Loucy (cell line): ENCODE results near the gene TMTC2.

ENCODE experiments used
- H2AFZ ChIP-seq: fragments of 200-600 bp; sonication (generic); 2 replicates; pipeline ENCODE4 v1.6.0; 2016; ENCODE audit warnings: antibody characterized with exemption, mild to moderate bottlenecking, low read length, moderate library complexity
- H3F3A ChIP-seq: fragments of 200-600 bp; 2 replicates; pipeline ENCODE4 v1.6.0; 2016; ENCODE audit warnings: antibody characterized with exemption, low read depth, mild to moderate bottlenecking
- H3K27me3 ChIP-seq: fragments of 200-600 bp; sonication (generic); 2 replicates; pipeline ENCODE4 v1.6.1; 2014; ENCODE audit warnings: low read length, mild to moderate bottlenecking; ENCODE audit not compliant: insufficient read depth, poor library complexity, severe bottlenecking
- H3K36me3 ChIP-seq: fragments of 200-600 bp; sonication (generic); 2 replicates; pipeline ENCODE4 v1.6.1; 2016; ENCODE audit warnings: low read length; ENCODE audit not compliant: insufficient read depth
- H3K4me1 ChIP-seq: fragments of 200-600 bp; sonication (generic); 2 replicates; pipeline ENCODE4 v1.5.1; 2014; ENCODE audit warnings: low read length, mild to moderate bottlenecking; ENCODE audit not compliant: insufficient read depth, poor library complexity, severe bottlenecking
- H3K4me2 ChIP-seq: fragments of 200-600 bp; sonication (generic); 2 replicates; pipeline ENCODE4 v1.6.0; 2014; ENCODE audit warnings: antibody characterized with exemption, low read length, low read depth, mild to moderate bottlenecking; ENCODE audit not compliant: poor library complexity, severe bottlenecking
- H3K4me3 ChIP-seq: fragments of 200-600 bp; sonication (generic); 2 replicates; pipeline ENCODE4 v1.5.1; 2014; ENCODE audit warnings: low read length, mild to moderate bottlenecking, mixed read lengths; ENCODE audit not compliant: poor library complexity, severe bottlenecking
- H3K79me2 ChIP-seq: fragments of 200-600 bp; sonication (generic); 2 replicates; pipeline ENCODE4 v1.6.1; 2014; ENCODE audit warnings: low read length; ENCODE audit not compliant: insufficient read depth
- H3K9ac ChIP-seq: fragments of 200-600 bp; sonication (generic); 2 replicates; pipeline ENCODE4 v1.6.0; 2014; ENCODE audit warnings: mild to moderate bottlenecking, low read depth, low read length, moderate library complexity; ENCODE audit not compliant: poor library complexity, severe bottlenecking
- H3K9me2 ChIP-seq: fragments of 200-600 bp; sonication (generic); replicated peaks from 2 replicates; pipeline ENCODE4 v1.6.1; 2016; ENCODE audit warnings: low read depth, low read length, mixed read lengths
- H3K9me3 ChIP-seq: fragments of 200-600 bp; sonication (generic); 2 replicates; pipeline ENCODE4 v1.6.1; 2014; ENCODE audit warnings: mild to moderate bottlenecking, antibody characterized with exemption, low read length, low read depth; ENCODE audit not compliant: insufficient read depth
- H4K20me1 ChIP-seq: fragments of 200-600 bp; sonication (generic); 2 replicates; pipeline ENCODE4 v1.6.0; 2014; ENCODE audit warnings: antibody characterized with exemption, low read length, mild to moderate bottlenecking; ENCODE audit not compliant: insufficient read depth, poor library complexity, severe bottlenecking
- EZH2phosphoT487 ChIP-seq: fragments of 200-600 bp; IDR thresholded peaks from 2 replicates; pipeline ENCODE4 v1.6.1; 2018; ENCODE audit warnings: antibody characterized with exemption, mild to moderate bottlenecking, moderate library complexity, borderline replicate concordance
- TF ChIP-seq, protein P1 (sequence below): fragments of 200-600 bp; sonication (generic); conservative IDR thresholded peaks from 2 replicates; pipeline ENCODE4 v1.5.1; 2014; ENCODE audit warnings: mild to moderate bottlenecking, antibody characterized with exemption, low read length

TMTC2 gene

GRCh38 chr12:82872088-82872487 lies 185.4 kb downstream of the TMTC2 start:
- no peaks in the 10 kb centered on the region for H3K4me1 ChIP-seq
- no peaks in the 10 kb centered on the region for H4K20me1 ChIP-seq
- no peak overlapping the region for H3K9ac ChIP-seq
- TF ChIP-seq, protein P1, sequence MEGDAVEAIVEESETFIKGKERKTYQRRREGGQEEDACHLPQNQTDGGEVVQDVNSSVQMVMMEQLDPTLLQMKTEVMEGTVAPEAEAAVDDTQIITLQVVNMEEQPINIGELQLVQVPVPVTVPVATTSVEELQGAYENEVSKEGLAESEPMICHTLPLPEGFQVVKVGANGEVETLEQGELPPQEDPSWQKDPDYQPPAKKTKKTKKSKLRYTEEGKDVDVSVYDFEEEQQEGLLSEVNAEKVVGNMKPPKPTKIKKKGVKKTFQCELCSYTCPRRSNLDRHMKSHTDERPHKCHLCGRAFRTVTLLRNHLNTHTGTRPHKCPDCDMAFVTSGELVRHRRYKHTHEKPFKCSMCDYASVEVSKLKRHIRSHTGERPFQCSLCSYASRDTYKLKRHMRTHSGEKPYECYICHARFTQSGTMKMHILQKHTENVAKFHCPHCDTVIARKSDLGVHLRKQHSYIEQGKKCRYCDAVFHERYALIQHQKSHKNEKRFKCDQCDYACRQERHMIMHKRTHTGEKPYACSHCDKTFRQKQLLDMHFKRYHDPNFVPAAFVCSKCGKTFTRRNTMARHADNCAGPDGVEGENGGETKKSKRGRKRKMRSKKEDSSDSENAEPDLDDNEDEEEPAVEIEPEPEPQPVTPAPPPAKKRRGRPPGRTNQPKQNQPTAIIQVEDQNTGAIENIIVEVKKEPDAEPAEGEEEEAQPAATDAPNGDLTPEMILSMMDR: no peak
- no peak for TF ChIP-seq EZH2phosphoT487
- H3K36me3 ChIP-seq: no peaks in the 10 kb centered on the region
- H3K79me2 ChIP-seq: no peaks in the 10 kb centered on the region
- H3F3A ChIP-seq: no peaks in the 10 kb centered on the region
- H3K9me2 ChIP-seq: no peaks in the 10 kb centered on the region
- H3K4me3 ChIP-seq: no peak overlapping the region
- H2AFZ ChIP-seq: no peak overlapping the region
- no peak overlapping the region for H3K4me2 ChIP-seq
- no peaks in the 10 kb centered on the region for H3K27me3 ChIP-seq
- no peaks in the 10 kb centered on the region for H3K9me3 ChIP-seq

- Histone ChIP-seq H3K9me2 (no peaks in the 10 kb centered on the region), H3K9ac (no peak overlapping the region), H3K4me2 (no peak overlapping the region), H4K20me1 (no peaks in the 10 kb centered on the region), H2AFZ (no peak overlapping the region), H3K9me3 (no peaks in the 10 kb centered on the region), H3K79me2 (no peaks in the 10 kb centered on the region), H3K4me3 (no peak overlapping the region), H3K27me3 (no peaks in the 10 kb centered on the region), H3F3A (no peaks in the 10 kb centered on the region), H3K4me1 (no peaks in the 10 kb centered on the region), H3K36me3 (no peaks in the 10 kb centered on the region)
- no peak for TF ChIP-seq EZH2phosphoT487
- TF ChIP-seq, protein P1: no peak
These were observed 186.6 kb downstream of the TMTC2 start for GRCh38 chr12:82873309-82873708.

DNA sequence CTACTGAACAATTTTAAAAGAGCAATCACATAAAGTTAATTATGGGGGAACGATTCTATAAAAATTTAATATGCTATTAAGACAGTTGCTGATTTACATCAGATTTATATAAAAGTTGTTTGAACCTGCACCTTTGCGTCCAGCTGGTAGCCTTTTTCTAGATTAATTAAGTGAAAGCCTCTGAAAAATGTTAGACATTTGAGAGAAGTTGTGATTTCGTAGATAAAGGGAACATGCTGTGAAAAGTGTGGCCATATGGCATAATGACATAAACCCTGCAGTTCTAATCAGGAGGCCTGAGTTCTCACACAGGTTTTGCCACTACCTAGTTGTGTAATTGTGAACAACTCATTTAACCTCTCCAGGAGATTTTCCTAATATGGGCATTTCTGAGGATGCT lies 187.2 kb downstream of the TMTC2 start:
- Histone ChIP-seq H3K4me2 (no peak overlapping the region), H2AFZ (no peak overlapping the region), H3F3A (no peaks in the 10 kb centered on the region), H3K27me3 (no peaks in the 10 kb centered on the region), H3K9ac (no peak overlapping the region), H3K4me3 (no peak overlapping the region), H3K4me1 (no peaks in the 10 kb centered on the region), H4K20me1 (no peaks in the 10 kb centered on the region), H3K79me2 (no peaks in the 10 kb centered on the region), H3K36me3 (no peaks in the 10 kb centered on the region), H3K9me2 (no peaks in the 10 kb centered on the region), H3K9me3 (no peaks in the 10 kb centered on the region)
- TF ChIP-seq, protein P1: no peak
- no peak for TF ChIP-seq EZH2phosphoT487
